PC-3 (cell line): ENCODE measurements around the gene BTBD6. TPM values are rescaled to one million over a fixed set of nuclear protein-coding genes. Genes with fewer than 3 reads are reported as not detected.
"Not testable (repeated sequence)": the region's sequence is repeated elsewhere in the genome, so short reads cannot be mapped to it uniquely, and the experiment has no call there.

Experiments used
- ATAC-seq: fragments of 200-7000 bp; cut with Tn5 transposase; 2 replicates; pipeline ENCODE4 v1.9.1; 2020; ENCODE audit warnings: mild to moderate bottlenecking, moderate library complexity
- BruUV-seq: library from RNA; stranded (reverse); fragments of 400-500 nt; replicated peaks from 2 replicates; lab custom pipeline; 2021; lab: Mats Ljungman, UMichigan
- CTCF ChIA-PET: fragments of 300-600 bp; sonication (Branson Sonifier 250); formaldehyde crosslinking; loops from one replicate; lab custom pipeline; 2022; ENCODE audit warnings: antibody characterized with exemption; lab: Charles Lee
- POLR2A ChIA-PET: fragments of 300-600 bp; sonication (Branson Sonifier 250); formaldehyde crosslinking; loops from one replicate; lab custom pipeline; 2022; ENCODE audit warnings: antibody characterized with exemption; ENCODE audit not compliant: unreplicated experiment; lab: Charles Lee
- DNase-seq: peaks from one replicate; pipeline ENCODE4 v3.0.0-alpha.2; 2015
- H2AFZ ChIP-seq: fragments of 300-600 bp; sonication (generic); 2 replicates; pipeline ENCODE4 v1.6.0; 2016; ENCODE audit warnings: antibody characterized with exemption, low read length
- H3F3A ChIP-seq: fragments of 300-600 bp; sonication (generic); one replicate; pipeline ENCODE4 v1.6.0; 2017; ENCODE audit warnings: antibody characterized with exemption, low read length, control low read depth, mild to moderate bottlenecking; ENCODE audit not compliant: unreplicated experiment
- H3K27ac ChIP-seq: fragments of 300-600 bp; sonication (generic); 2 replicates; pipeline ENCODE4 v1.5.1; 2016; ENCODE audit warnings: mild to moderate bottlenecking, low read length
- H3K27me3 ChIP-seq: fragments of 300-600 bp; sonication (generic); 2 replicates; pipeline ENCODE4 v1.6.1; 2016; ENCODE audit warnings: low read length, mixed read lengths
- H3K36me3 ChIP-seq: fragments of 300-600 bp; sonication (generic); 2 replicates; pipeline ENCODE4 v1.6.1; 2016; ENCODE audit warnings: low read depth, mixed run types, low read length, mixed read lengths
- H3K4me1 ChIP-seq: fragments of 300-600 bp; sonication (generic); 2 replicates; pipeline ENCODE4 v1.5.1; 2016; ENCODE audit warnings: low read length; ENCODE audit not compliant: insufficient read depth
- H3K4me2 ChIP-seq: fragments of 300-600 bp; sonication (generic); 2 replicates; pipeline ENCODE4 v1.6.0; 2016; ENCODE audit warnings: low read length
- H3K4me3 ChIP-seq: fragments of 300-600 bp; sonication (generic); 2 replicates; pipeline ENCODE4 v1.5.1; 2016; ENCODE audit warnings: mild to moderate bottlenecking, low read length, mixed read lengths
- H3K79me2 ChIP-seq: fragments of 300-600 bp; sonication (generic); 2 replicates; pipeline ENCODE4 v1.6.1; 2017; ENCODE audit warnings: low read length, mixed read lengths
- H3K9ac ChIP-seq: fragments of 300-600 bp; sonication (generic); 2 replicates; pipeline ENCODE4 v1.6.0; 2016; ENCODE audit warnings: mild to moderate bottlenecking, low read length
- H3K9me2 ChIP-seq: fragments of 300-600 bp; sonication (generic); replicated peaks from 2 replicates; pipeline ENCODE4 v1.6.1; 2016; ENCODE audit warnings: mixed run types, low read length, mixed read lengths
- H3K9me3 ChIP-seq: fragments of 300-600 bp; sonication (generic); 2 replicates; pipeline ENCODE4 v1.6.1; 2016; ENCODE audit warnings: low read length, mixed read lengths
- H4K20me1 ChIP-seq: fragments of 300-600 bp; sonication (generic); 2 replicates; pipeline ENCODE4 v1.6.1; 2016; ENCODE audit warnings: low read length, mixed read lengths
- EZH2 ChIP-seq: fragments of 300-600 bp; sonication (generic); IDR thresholded peaks from one replicate; pipeline ENCODE4 v1.6.1; 2017; ENCODE audit warnings: antibody characterized with exemption, mild to moderate bottlenecking, low read length; ENCODE audit not compliant: unreplicated experiment
- EZH2phosphoT487 ChIP-seq: fragments of 300-600 bp; sonication (generic); IDR thresholded peaks from 2 replicates; pipeline ENCODE4 v1.6.1; 2018; ENCODE audit warnings: mild to moderate bottlenecking, antibody characterized with exemption, low read length, borderline replicate concordance
- intact Hi-C: fragments of 100-400 bp; cut with micrococcal nuclease; formaldehyde crosslinking; loops from 2 replicates; pipeline ENCODE4 v1.9.0; 2023
- total RNA-seq: library from RNA; depleted of rRNA; stranded (reverse); fragments of >200 nt; gene quantifications from 2 replicates; pipeline ENCODE4 v1.2.3, GENCODE V29; 2014
- TF ChIP-seq, protein P1 (sequence below): fragments of 300-600 bp; sonication (generic); conservative IDR thresholded peaks from 2 replicates; pipeline ENCODE4 v1.5.1; 2017; ENCODE audit warnings: antibody characterized with exemption, low read depth, mild to moderate bottlenecking, low read length

The BTBD6 gene
- total RNA-seq, 1 experiment from 2014 or later: 104 TPM

DNA sequence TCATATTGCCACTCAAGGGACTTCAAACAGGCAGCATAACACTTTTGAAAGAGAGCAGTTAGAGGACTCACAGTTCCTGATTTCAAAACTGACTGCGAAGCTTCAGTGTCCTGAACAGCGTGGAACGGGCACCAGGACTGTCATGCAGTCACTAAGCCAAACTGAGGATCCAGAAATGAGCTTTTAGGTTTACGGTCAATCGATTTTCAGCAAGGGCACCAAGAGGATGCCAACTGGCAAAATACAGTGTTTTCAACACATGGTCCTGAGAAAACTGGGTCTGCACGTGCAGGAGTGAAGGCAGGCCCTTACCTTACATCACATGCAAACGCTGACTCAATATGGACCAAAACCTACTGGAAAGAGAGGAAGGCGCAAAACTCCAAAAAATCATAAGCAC is 36.8 kb downstream of the BTBD6 start:
- ChIA-PET POLR2A (no interaction called here), CTCF (no interaction called here)
- H3K9me3 ChIP-seq: no peaks in the 10 kb centered on the region
- H3K9ac ChIP-seq: no peak overlapping the region
- TF ChIP-seq, protein P1, sequence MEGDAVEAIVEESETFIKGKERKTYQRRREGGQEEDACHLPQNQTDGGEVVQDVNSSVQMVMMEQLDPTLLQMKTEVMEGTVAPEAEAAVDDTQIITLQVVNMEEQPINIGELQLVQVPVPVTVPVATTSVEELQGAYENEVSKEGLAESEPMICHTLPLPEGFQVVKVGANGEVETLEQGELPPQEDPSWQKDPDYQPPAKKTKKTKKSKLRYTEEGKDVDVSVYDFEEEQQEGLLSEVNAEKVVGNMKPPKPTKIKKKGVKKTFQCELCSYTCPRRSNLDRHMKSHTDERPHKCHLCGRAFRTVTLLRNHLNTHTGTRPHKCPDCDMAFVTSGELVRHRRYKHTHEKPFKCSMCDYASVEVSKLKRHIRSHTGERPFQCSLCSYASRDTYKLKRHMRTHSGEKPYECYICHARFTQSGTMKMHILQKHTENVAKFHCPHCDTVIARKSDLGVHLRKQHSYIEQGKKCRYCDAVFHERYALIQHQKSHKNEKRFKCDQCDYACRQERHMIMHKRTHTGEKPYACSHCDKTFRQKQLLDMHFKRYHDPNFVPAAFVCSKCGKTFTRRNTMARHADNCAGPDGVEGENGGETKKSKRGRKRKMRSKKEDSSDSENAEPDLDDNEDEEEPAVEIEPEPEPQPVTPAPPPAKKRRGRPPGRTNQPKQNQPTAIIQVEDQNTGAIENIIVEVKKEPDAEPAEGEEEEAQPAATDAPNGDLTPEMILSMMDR: no peak
- TF ChIP-seq EZH2phosphoT487 (no peak), EZH2 (no peak)
- H3K27ac ChIP-seq: no peak overlapping the region
- no peaks in the 10 kb centered on the region for H3K27me3 ChIP-seq
- H3K4me1 ChIP-seq: no peaks in the 10 kb centered on the region
- ATAC-seq: no peak
- TSS peak; percentile 44 for BruUV-seq
- intact Hi-C loops: no loop called here
- no peaks in the 10 kb centered on the region for H3K36me3 ChIP-seq
- H3K4me2 ChIP-seq: no peak overlapping the region
- no peaks in the 10 kb centered on the region for H3F3A ChIP-seq
- no peak overlapping the region for H3K4me3 ChIP-seq
- no peak for DNase-seq
- peaks cover 46% of the 10 kb centered on the region for H3K79me2 ChIP-seq
- H3K9me2 ChIP-seq: no peaks in the 10 kb centered on the region
- no peak overlapping the region for H2AFZ ChIP-seq
- peaks cover 3% of the 10 kb centered on the region; the same call in 1 of the 2 replicates for H4K20me1 ChIP-seq

DNA sequence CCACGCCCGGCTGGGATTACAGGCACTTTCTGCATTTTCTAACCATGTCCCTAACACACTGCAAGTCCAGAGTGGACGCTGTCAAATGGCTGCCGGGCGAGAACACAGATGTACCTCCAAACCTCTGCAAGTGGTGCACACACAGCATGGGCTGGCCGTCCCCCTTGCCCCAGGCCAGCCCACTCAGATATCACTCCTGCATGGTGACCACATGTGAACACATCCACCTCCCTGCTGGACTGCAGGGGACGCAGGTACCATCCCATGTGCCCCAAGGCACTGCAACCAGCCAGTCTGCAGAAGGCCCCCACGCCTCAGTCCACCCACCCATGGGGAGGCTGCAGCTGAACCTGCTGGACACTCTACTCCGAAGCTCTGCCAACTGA is 38.4 kb downstream of the BTBD6 start:
- Histone ChIP-seq H3K27ac (no peak overlapping the region), H3K27me3 (no peaks in the 10 kb centered on the region), H2AFZ (no peak overlapping the region), H3F3A (no peaks in the 10 kb centered on the region), H3K36me3 (no peaks in the 10 kb centered on the region), H3K9ac (no peak overlapping the region), H3K9me3 (no peaks in the 10 kb centered on the region), H3K9me2 (no peaks in the 10 kb centered on the region), H3K4me3 (no peak overlapping the region), H3K4me1 (no peaks in the 10 kb centered on the region), H4K20me1 (peaks cover 8% of the 10 kb centered on the region; the same call in 1 of the 2 replicates), H3K4me2 (no peak overlapping the region), H3K79me2 (peaks cover 51% of the 10 kb centered on the region)
- POLR2A ChIA-PET: no interaction called here
- no peak for TF ChIP-seq EZH2
- no peak for TF ChIP-seq EZH2phosphoT487
- TF ChIP-seq, protein P1: no peak
- BruUV-seq: no TSS peak
- CTCF ChIA-PET: no interaction called here
- intact Hi-C loops: no loop called here
- no peak for DNase-seq
- ATAC-seq: no peak

DNA sequence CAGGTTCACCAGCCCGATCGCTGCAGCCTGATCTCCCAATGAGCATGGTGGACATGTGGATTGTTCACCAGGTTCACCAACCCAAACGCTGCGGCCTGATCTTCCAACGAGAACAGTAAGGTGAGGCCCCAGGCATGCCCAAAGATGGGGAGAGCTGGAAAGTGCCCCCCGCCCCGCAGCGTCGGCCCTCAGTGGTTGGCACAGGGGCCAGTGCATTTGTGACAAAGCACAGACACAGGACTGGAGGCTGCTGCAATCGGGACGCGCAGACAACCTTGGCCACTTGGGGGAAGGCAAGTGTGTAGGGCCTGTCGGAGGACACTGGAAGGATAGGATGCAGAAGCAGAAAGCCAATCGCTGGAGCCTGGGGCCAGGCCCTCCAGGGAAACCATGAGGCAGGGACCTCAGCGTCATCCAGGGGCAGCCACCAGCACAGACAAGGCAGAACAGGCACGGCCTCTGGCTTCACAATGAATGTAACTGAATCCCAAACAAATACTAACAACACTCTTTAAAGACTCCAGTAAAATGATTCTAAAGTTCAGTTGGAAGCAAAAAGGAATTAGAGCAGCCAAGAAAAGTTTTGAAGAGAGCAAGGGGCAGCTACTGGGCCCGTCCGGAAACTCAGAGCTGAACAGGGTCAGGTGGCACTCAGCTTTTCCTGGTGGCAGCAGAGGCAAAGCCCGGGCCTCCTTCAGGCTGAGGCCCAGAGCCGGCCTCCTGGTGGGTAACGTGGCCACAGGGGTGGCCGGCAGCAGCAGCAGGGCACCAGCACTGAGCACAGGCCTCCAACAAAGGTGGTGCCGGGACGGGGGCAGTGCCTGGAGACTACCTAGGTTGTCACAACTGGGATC is 39.1 kb downstream of the BTBD6 start:
- H3K27me3 ChIP-seq: no peaks in the 10 kb centered on the region
- intact Hi-C loops: no loop called here
- H3K9me3 ChIP-seq: no peaks in the 10 kb centered on the region
- no peaks in the 10 kb centered on the region for H3K36me3 ChIP-seq
- no peaks in the 10 kb centered on the region for H3K4me1 ChIP-seq
- no peak overlapping the region for H3K27ac ChIP-seq
- H3K4me2 ChIP-seq: no peak overlapping the region
- H3K9ac ChIP-seq: no peak overlapping the region
- no TSS peak for BruUV-seq
- no peak overlapping the region for H2AFZ ChIP-seq
- H4K20me1 ChIP-seq: 0 out of 2 replicates have a peak, but pooled peaks cover 5% of the 10 kb centered on the region
- H3F3A ChIP-seq: no peaks in the 10 kb centered on the region
- ChIA-PET CTCF (no interaction called here), POLR2A (no interaction called here)
- no peak for ATAC-seq
- DNase-seq: no peak
- H3K9me2 ChIP-seq: no peaks in the 10 kb centered on the region
- TF ChIP-seq EZH2: no peak
- TF ChIP-seq EZH2phosphoT487: no peak
- TF ChIP-seq, protein P1: no peak
- peaks cover 52% of the 10 kb centered on the region for H3K79me2 ChIP-seq
- no peak overlapping the region for H3K4me3 ChIP-seq

DNA sequence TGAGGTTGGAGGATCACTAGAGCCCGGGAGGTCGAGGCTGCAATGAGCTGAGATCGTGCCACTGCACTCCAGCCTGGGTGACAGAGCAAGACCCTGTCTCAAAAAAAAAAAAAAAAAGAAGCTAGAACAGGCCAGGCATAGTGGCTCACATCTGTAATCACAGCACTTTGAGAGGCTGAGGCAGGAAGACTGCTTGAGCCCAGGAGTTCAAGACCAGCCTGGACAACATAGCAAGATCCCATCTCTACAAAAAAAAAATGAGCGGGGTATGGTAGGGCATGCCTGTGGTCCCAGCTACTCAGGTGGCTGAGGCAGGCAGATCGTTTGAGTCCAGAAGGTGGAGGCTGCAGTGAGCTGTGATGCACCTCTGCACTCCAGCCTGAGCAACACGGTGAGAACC is 40.6 kb downstream of the BTBD6 start:
- CTCF ChIA-PET, H3K9me3 ChIP-seq, H4K20me1 ChIP-seq, DNase-seq, H3F3A ChIP-seq, H3K4me1 ChIP-seq, intact Hi-C loops, BruUV-seq, H3K9me2 ChIP-seq, H3K27ac ChIP-seq, ATAC-seq, H2AFZ ChIP-seq, H3K4me2 ChIP-seq, H3K9ac ChIP-seq, POLR2A ChIA-PET, H3K36me3 ChIP-seq, H3K4me3 ChIP-seq, H3K27me3 ChIP-seq: not testable (repeated sequence)
- peaks cover 53% of the 10 kb centered on the region for H3K79me2 ChIP-seq
